HCT116 (cell line): ENCODE measurements around the gene FLNC. TPM values are rescaled to one million over a fixed set of nuclear protein-coding genes. Genes with fewer than 3 reads are reported as not detected.

Experiments
- ATAC-seq: fragments of 200-7000 bp; cut with Tn5 transposase; 2 replicates; pipeline ENCODE4 v1.9.1; 2020; ENCODE audit warnings: mild to moderate bottlenecking, moderate library complexity
- BruUV-seq: library from RNA; stranded (reverse); fragments of 400-500 nt; replicated peaks from 2 replicates; lab custom pipeline; 2021; lab: Mats Ljungman, UMichigan
- CTCF ChIA-PET: fragments of 300-600 bp; sonication (Branson Sonifier 250); formaldehyde crosslinking; loops from one replicate; lab custom pipeline; 2021; ENCODE audit warnings: antibody characterized with exemption; lab: Charles Lee
- POLR2A ChIA-PET: fragments of 300-600, 350-600 bp; sonication (Branson Sonifier 250); formaldehyde crosslinking; loops from one replicate; lab custom pipeline; 2021; ENCODE audit warnings: antibody characterized with exemption; lab: Charles Lee
- RAD21 ChIA-PET, 2 experiments: fragments of 300-600 bp; sonication (Branson Sonifier 250); formaldehyde crosslinking; loops; one replicate each; lab custom pipeline; 2023; ENCODE audit warnings: low total read pairs in 2 of 2; ENCODE audit not compliant: uncharacterized antibody in 2 of 2, unreplicated experiment in 2 of 2, low non-redundant PET in 1 of 2; lab: Charles Lee
- DNase-seq: peaks from one replicate; pipeline ENCODE4 v3.0.0-alpha.2; 2010; ENCODE audit warnings: low read depth, low spot score
- H2AFZ ChIP-seq: fragments of 200-600 bp; shearing (Covaris generic), sonication (generic); 2 replicates; pipeline ENCODE4 v1.6.1; 2017; ENCODE audit warnings: low read depth, mixed run types, mixed read lengths, antibody characterized with exemption, low read length; ENCODE audit not compliant: poor library complexity, severe bottlenecking
- H3K27ac ChIP-seq: 2 replicates; pipeline ENCODE4 v1.5.1; 2012; ENCODE audit warnings: low read depth, low read length
- H3K27me3 ChIP-seq: fragments of 200-600 bp; sonication (generic); 2 replicates; pipeline ENCODE4 v1.6.1; 2016; ENCODE audit warnings: mixed run types, low read length, mixed read lengths; ENCODE audit not compliant: insufficient read depth
- H3K36me3 ChIP-seq, 2 experiments: fragments of 200-500 bp in 1 of 2; fragments of 200-600 bp in 1 of 2; sonication (Bioruptor generic) in 1 of 2; sonication (generic) in 1 of 2; 2 replicates each; pipeline versions ENCODE4 v1.5.1 to v1.6.1; 2014 to 2016; ENCODE audit warnings: low read length in 2 of 2, inconsistent platforms in 1 of 2, mixed read lengths in 1 of 2, mixed run types in 1 of 2; ENCODE audit not compliant: insufficient read depth in 2 of 2, control insufficient read depth in 1 of 2
- H3K4me1 ChIP-seq, 2 experiments: fragments of 200-600 bp in 1 of 2; sonication (generic) in 1 of 2; 2 replicates each; pipeline versions ENCODE4 v1.5.1 to v1.6.1; 2012 to 2017; ENCODE audit warnings: low read length in 2 of 2, inconsistent platforms in 1 of 2, mild to moderate bottlenecking in 1 of 2, mixed read lengths in 1 of 2, mixed run types in 1 of 2, moderate library complexity in 1 of 2; ENCODE audit not compliant: insufficient read depth in 2 of 2, control insufficient read depth in 1 of 2
- H3K4me2 ChIP-seq: fragments of 200-600 bp; sonication (generic); 2 replicates; pipeline ENCODE4 v1.6.1; 2017; ENCODE audit warnings: mixed run types, low read length, mixed read lengths
- H3K4me3 ChIP-seq, 2 experiments: fragments of 200-600 bp in 1 of 2; sonication (generic) in 1 of 2; replicated peaks in 1 of 2; 2 replicates each; pipeline ENCODE4 v1.5.1; 2011 to 2016; ENCODE audit warnings: low read length in 2 of 2, control low read depth in 1 of 2, low read depth in 1 of 2, mild to moderate bottlenecking in 1 of 2, mixed read lengths in 1 of 2, mixed run types in 1 of 2
- H3K79me2 ChIP-seq: fragments of 200-600 bp; sonication (generic); 2 replicates; pipeline ENCODE4 v1.6.1; 2017; ENCODE audit warnings: mild to moderate bottlenecking, mixed run types, low read length, moderate library complexity, mixed read lengths; ENCODE audit not compliant: insufficient read depth
- H3K9ac ChIP-seq: fragments of 200-600 bp; sonication (generic); 2 replicates; pipeline ENCODE4 v1.6.1; 2016; ENCODE audit warnings: low read length, mixed read lengths
- H3K9me2 ChIP-seq: fragments of 200-600 bp; sonication (generic), shearing (Covaris generic); 2 replicates; pipeline ENCODE4 v1.6.1; 2017; ENCODE audit warnings: mixed run types, mild to moderate bottlenecking, moderate library complexity; ENCODE audit not compliant: insufficient read depth
- H3K9me3 ChIP-seq, 2 experiments: fragments of 200-500 bp in 1 of 2; fragments of 200-600 bp in 1 of 2; sonication (Bioruptor generic) in 1 of 2; sonication (generic) in 1 of 2; 2 replicates each; pipeline ENCODE4 v1.6.1; 2014 to 2017; ENCODE audit warnings: low read length in 2 of 2, mixed read lengths in 2 of 2, inconsistent platforms in 1 of 2, low read depth in 1 of 2, mild to moderate bottlenecking in 1 of 2, mixed run types in 1 of 2, moderate library complexity in 1 of 2; ENCODE audit not compliant: control insufficient read depth in 1 of 2, insufficient read depth in 1 of 2
- H4K20me1 ChIP-seq: fragments of 200-600 bp; sonication (generic), shearing (Covaris generic); 2 replicates; pipeline ENCODE4 v1.6.1; 2017; ENCODE audit warnings: mixed run types, mild to moderate bottlenecking, moderate library complexity; ENCODE audit not compliant: insufficient read depth
- CBX3 ChIP-seq: IDR thresholded peaks from 2 replicates; pipeline ENCODE4 v1.6.1; 2012; ENCODE audit warnings: low read depth
- CEBPB ChIP-seq: IDR thresholded peaks from 2 replicates; pipeline ENCODE4 v1.6.1; 2012; ENCODE audit warnings: low read depth
- EGR1 ChIP-seq: IDR thresholded peaks from 2 replicates; pipeline ENCODE4 v1.6.1; 2012; ENCODE audit warnings: low read depth
- ELF1 ChIP-seq: IDR thresholded peaks from 2 replicates; pipeline ENCODE4 v1.6.1; 2012; ENCODE audit warnings: low read depth, borderline replicate concordance
- EZH2phosphoT487 ChIP-seq: fragments of 200-600 bp; IDR thresholded peaks from 2 replicates; pipeline ENCODE4 v1.6.1; 2018; ENCODE audit warnings: antibody characterized with exemption, borderline replicate concordance
- FOSL1 ChIP-seq: IDR thresholded peaks from 2 replicates; pipeline ENCODE4 v1.6.1; 2012; ENCODE audit warnings: low read depth
- POLR2A ChIP-seq: IDR thresholded peaks from 2 replicates; pipeline ENCODE4 v1.7.0; 2011; ENCODE audit warnings: borderline replicate concordance; ENCODE audit not compliant: insufficient read depth, insufficient read length; ENCODE audit errors: extremely low read depth
- POLR2AphosphoS5 ChIP-seq: IDR thresholded peaks from 2 replicates; pipeline ENCODE4 v1.6.1; 2011; ENCODE audit warnings: mild to moderate bottlenecking, low read depth, low read length, moderate library complexity
- RAD21 ChIP-seq: IDR thresholded peaks from 2 replicates; pipeline ENCODE4 v1.6.1; 2012; ENCODE audit warnings: low read depth, mild to moderate bottlenecking
- SIN3A ChIP-seq: IDR thresholded peaks from 2 replicates; pipeline ENCODE4 v1.6.1; 2012; ENCODE audit warnings: low read depth
- SRF ChIP-seq: IDR thresholded peaks from 2 replicates; pipeline ENCODE4 v1.6.1; 2012; ENCODE audit warnings: low read depth
- TCF7L2 ChIP-seq: IDR thresholded peaks from 2 replicates; pipeline ENCODE4 v1.7.0; 2011; ENCODE audit warnings: borderline replicate concordance, inconsistent platforms; ENCODE audit not compliant: insufficient read depth, insufficient read length; ENCODE audit errors: extremely low read depth
- YY1 ChIP-seq: IDR thresholded peaks from 2 replicates; pipeline ENCODE4 v1.6.1; 2011; ENCODE audit warnings: low read length, low read depth, moderate library complexity, mild to moderate bottlenecking; ENCODE audit not compliant: insufficient replicate concordance; ENCODE audit errors: extremely low read depth
- ZBTB33 ChIP-seq: IDR thresholded peaks from 2 replicates; pipeline ENCODE4 v1.6.1; 2011; ENCODE audit warnings: mild to moderate bottlenecking, low read length, moderate library complexity; ENCODE audit not compliant: insufficient replicate concordance; ENCODE audit errors: extremely low read depth
- ZNF274 ChIP-seq: fragments of 200-500 bp; sonication (Bioruptor generic); IDR thresholded peaks from 2 replicates; pipeline ENCODE4 v1.6.1; 2014; ENCODE audit warnings: mild to moderate bottlenecking, low read depth, low read length, inconsistent platforms
- intact Hi-C: fragments of 100-400 bp; cut with micrococcal nuclease; formaldehyde crosslinking; loops from 2 replicates; pipeline ENCODE4 v1.10.0; 2022
- total RNA-seq: library from RNA; stranded (reverse); gene quantifications from one replicate; pipeline ENCODE4 v1.2.1, GENCODE V29; 2021; ENCODE audit not compliant: unreplicated experiment
- TF ChIP-seq, protein P1 (sequence below): IDR thresholded peaks from 2 replicates; pipeline ENCODE4 v1.6.1; 2012; ENCODE audit warnings: low read depth

FLNC gene
- total RNA-seq, 1 experiment from 2014 or later, result 42.8 TPM

DNA sequence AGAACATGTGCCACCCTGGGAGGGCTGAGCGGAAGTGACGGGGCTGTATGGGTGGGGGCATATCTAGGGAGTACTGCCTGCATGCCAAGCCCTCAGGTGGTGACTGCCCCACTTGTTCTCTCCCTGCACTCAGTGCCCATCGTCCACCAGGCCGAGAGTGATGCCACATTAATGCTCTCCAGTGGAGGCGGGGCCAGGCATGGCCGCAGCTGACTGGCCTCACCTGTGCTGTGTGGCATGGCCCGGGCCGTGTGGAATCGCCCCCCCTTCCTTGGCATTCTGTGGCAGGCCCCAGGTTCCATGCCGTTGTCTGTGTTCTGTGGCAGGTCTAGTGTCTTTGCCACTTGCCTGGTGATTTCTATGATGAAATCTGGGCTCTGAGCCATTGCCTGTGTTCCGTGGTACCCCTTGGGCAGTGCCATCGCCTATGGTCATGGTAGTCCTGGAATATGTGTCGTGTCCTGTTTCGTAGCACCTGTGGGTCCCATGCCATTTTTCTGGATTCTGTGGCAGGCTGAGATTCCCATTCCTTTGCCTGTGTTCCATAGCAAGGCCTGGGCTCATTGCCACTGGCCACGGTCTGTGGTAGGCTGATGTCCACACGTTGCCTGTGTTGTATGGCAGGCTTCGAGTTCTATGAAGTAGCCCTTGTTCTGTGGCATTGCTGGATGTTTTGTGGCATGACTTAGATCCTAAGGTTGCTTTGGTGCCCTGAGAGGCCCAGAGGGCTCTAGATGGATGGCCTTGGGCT, 8.9 kb downstream of the FLNC start:
- H3K9me2 ChIP-seq, result no peaks in the 10 kb centered on the region
- no peaks in the 10 kb centered on the region for H3K27me3 ChIP-seq
- no peak overlapping the region for H3K4me2 ChIP-seq
- H3K27ac ChIP-seq, result no peak overlapping the region
- no peak overlapping the region for H3K4me3 ChIP-seq
- CTCF ChIA-PET, result no interaction called here
- RAD21 ChIA-PET, result no interaction called here
- TF ChIP-seq EZH2phosphoT487 (no peak), ZBTB33 (no peak), POLR2AphosphoS5 (no peak), FOSL1 (no peak), ELF1 (no peak), YY1 (no peak), ZNF274 (no peak), SIN3A (no peak), CBX3 (no peak), RAD21 (no peak), EGR1 (no peak), TCF7L2 (no peak), SRF (no peak), CEBPB (no peak), POLR2A (no peak)
- TF ChIP-seq, protein P1, sequence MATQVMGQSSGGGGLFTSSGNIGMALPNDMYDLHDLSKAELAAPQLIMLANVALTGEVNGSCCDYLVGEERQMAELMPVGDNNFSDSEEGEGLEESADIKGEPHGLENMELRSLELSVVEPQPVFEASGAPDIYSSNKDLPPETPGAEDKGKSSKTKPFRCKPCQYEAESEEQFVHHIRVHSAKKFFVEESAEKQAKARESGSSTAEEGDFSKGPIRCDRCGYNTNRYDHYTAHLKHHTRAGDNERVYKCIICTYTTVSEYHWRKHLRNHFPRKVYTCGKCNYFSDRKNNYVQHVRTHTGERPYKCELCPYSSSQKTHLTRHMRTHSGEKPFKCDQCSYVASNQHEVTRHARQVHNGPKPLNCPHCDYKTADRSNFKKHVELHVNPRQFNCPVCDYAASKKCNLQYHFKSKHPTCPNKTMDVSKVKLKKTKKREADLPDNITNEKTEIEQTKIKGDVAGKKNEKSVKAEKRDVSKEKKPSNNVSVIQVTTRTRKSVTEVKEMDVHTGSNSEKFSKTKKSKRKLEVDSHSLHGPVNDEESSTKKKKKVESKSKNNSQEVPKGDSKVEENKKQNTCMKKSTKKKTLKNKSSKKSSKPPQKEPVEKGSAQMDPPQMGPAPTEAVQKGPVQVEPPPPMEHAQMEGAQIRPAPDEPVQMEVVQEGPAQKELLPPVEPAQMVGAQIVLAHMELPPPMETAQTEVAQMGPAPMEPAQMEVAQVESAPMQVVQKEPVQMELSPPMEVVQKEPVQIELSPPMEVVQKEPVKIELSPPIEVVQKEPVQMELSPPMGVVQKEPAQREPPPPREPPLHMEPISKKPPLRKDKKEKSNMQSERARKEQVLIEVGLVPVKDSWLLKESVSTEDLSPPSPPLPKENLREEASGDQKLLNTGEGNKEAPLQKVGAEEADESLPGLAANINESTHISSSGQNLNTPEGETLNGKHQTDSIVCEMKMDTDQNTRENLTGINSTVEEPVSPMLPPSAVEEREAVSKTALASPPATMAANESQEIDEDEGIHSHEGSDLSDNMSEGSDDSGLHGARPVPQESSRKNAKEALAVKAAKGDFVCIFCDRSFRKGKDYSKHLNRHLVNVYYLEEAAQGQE, result no peak
- ATAC-seq (no peak), DNase-seq (no peak)
- H3K79me2 ChIP-seq, result no peaks in the 10 kb centered on the region
- no peak overlapping the region for H2AFZ ChIP-seq
- H3K36me3 ChIP-seq, result peaks cover 0 to 27% of the 10 kb centered on the region in 2 experiments; a peak in 1 of 4 replicates
- no peak overlapping the region for H3K9ac ChIP-seq
- intact Hi-C loops, result no loop called here
- POLR2A ChIA-PET, result no interaction called here
- no TSS peak for BruUV-seq
- H3K4me1 ChIP-seq, result peaks cover 0 to 8% of the 10 kb centered on the region in 2 experiments; a peak in 2 of 4 replicates
- H3K9me3 ChIP-seq, result no peaks in the 10 kb centered on the region
- H4K20me1 ChIP-seq, result no peaks in the 10 kb centered on the region
